B cell (primary cell): ENCODE results near the gene PCBP3.

Experiments
- EZH2 ChIP-seq: IDR thresholded peaks from 2 replicates; pipeline ENCODE4 v1.6.1; 2012; ENCODE audit warnings: borderline replicate concordance, low read depth, mild to moderate bottlenecking, moderate library complexity, low read length; ENCODE audit not compliant: insufficient read depth, poor library complexity, severe bottlenecking
- TF ChIP-seq, protein P1 (sequence below): fragments of 200-600 bp; IDR thresholded peaks from one replicate; pipeline ENCODE4 v1.8.0; 2022; ENCODE audit warnings: antibody characterized with exemption, mild to moderate bottlenecking

DNA sequence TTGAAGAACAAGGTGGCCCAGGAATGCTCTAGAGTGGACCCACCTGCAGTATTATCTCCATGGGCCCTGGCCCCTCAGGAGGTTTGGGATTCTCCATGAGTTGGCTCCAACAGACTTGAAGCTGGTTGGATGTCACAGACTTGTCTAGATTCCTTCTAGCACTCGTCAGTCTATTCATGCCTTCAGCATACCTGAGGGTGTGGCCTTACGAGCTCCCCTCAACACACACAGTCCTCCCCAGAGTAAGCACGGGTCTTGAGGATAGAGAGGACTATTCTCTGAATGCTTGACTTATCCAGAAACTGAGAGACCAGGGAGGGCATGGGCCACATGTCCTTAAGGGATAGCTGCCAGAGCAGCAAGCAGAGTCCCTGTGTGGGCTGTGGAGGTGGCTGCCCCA, 292.1 kb downstream of the PCBP3 start:
- TF ChIP-seq, protein P1, sequence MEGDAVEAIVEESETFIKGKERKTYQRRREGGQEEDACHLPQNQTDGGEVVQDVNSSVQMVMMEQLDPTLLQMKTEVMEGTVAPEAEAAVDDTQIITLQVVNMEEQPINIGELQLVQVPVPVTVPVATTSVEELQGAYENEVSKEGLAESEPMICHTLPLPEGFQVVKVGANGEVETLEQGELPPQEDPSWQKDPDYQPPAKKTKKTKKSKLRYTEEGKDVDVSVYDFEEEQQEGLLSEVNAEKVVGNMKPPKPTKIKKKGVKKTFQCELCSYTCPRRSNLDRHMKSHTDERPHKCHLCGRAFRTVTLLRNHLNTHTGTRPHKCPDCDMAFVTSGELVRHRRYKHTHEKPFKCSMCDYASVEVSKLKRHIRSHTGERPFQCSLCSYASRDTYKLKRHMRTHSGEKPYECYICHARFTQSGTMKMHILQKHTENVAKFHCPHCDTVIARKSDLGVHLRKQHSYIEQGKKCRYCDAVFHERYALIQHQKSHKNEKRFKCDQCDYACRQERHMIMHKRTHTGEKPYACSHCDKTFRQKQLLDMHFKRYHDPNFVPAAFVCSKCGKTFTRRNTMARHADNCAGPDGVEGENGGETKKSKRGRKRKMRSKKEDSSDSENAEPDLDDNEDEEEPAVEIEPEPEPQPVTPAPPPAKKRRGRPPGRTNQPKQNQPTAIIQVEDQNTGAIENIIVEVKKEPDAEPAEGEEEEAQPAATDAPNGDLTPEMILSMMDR, result no peak
- TF ChIP-seq EZH2, result no peak
